ENCODE measurements around the gene RYR2.

The RYR2 gene

DNA sequence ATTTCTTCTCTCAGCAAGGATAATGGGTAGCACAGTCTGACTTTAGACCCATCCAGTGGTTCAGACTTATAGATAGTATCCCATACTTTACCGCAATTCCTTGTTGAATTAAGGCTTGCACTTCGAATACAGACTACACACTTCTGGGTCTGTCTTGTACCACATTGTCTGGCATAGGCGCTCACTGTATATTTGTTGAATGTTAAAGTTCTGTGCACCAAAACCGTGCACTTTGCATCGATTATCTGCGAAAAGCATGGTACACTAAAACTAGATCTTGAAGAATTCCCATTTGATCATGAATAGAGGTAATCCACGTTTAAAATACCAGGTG is 556 bp upstream of the RYR2 start:
- H3K27ac ChIP-seq: no peak overlapping the region
- TF ChIP-seq, protein P1, sequence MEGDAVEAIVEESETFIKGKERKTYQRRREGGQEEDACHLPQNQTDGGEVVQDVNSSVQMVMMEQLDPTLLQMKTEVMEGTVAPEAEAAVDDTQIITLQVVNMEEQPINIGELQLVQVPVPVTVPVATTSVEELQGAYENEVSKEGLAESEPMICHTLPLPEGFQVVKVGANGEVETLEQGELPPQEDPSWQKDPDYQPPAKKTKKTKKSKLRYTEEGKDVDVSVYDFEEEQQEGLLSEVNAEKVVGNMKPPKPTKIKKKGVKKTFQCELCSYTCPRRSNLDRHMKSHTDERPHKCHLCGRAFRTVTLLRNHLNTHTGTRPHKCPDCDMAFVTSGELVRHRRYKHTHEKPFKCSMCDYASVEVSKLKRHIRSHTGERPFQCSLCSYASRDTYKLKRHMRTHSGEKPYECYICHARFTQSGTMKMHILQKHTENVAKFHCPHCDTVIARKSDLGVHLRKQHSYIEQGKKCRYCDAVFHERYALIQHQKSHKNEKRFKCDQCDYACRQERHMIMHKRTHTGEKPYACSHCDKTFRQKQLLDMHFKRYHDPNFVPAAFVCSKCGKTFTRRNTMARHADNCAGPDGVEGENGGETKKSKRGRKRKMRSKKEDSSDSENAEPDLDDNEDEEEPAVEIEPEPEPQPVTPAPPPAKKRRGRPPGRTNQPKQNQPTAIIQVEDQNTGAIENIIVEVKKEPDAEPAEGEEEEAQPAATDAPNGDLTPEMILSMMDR (conservative IDR thresholded peaks at IDR 0.05): no peak
- TF ChIP-seq ZFX (IDR thresholded peaks at IDR 0.05): no peak

DNA sequence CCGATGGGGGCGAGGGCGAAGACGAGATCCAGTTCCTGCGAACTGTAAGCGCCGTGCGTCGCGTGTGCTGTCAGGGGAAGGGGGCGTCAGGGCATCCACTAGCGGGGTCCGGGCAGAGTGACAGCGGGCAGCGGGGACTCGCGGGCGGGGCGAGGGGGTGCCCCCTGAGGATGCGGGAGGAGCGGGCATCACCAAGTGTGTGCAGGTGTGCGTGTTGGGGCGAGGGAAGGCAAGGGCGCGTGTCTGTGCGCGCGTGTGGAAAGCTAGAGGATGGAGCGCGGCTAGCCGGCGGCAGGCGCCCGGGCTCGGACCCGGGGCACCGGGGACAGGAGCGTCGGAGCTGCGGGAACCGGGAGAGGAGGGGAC is 525 bp downstream of the RYR2 start:
- TF ChIP-seq, protein P1 (conservative IDR thresholded peaks at IDR 0.05): no peak
- no peak for TF ChIP-seq ZFX (IDR thresholded peaks at IDR 0.05)
- H3K27ac ChIP-seq: no peak overlapping the region

DNA sequence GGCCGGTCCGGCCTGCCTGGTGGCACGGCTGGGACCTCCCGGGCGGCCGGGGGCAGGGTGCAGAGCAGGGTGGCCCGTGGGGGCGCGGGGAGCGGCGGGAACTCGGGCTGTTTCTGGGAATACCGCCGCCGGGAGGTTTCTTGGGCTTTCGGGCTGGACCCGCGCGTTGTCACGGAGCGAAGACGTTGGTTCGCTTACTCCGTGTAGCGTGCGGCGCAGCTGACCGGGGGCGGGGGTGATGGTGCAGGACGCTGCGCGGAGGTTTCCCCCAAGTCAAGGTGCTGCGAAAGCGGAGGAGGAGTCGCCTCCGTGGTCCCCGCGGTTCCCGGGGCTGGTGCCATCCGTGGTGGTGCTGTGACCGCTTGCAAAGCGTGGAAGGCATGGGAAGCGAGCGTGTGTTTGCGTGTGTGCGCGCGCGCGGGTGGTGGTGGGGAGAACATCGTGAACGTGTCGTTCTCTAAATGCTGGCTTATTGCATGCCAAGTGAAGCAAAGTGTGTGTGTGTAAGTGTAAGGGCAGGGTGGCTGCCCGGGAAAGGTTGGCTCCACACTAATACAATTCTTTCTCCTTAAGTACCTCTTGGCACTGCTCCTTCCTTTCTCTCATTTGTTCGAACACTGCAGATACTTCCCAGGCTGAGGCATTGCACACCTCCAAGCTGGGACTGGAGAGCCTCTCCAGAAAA is 1.1 kb downstream of the RYR2 start:
- no peak overlapping the region for H3K27ac ChIP-seq
- TF ChIP-seq, protein P1 (conservative IDR thresholded peaks at IDR 0.05): no peak
- TF ChIP-seq ZFX (IDR thresholded peaks at IDR 0.05): no peak

DNA sequence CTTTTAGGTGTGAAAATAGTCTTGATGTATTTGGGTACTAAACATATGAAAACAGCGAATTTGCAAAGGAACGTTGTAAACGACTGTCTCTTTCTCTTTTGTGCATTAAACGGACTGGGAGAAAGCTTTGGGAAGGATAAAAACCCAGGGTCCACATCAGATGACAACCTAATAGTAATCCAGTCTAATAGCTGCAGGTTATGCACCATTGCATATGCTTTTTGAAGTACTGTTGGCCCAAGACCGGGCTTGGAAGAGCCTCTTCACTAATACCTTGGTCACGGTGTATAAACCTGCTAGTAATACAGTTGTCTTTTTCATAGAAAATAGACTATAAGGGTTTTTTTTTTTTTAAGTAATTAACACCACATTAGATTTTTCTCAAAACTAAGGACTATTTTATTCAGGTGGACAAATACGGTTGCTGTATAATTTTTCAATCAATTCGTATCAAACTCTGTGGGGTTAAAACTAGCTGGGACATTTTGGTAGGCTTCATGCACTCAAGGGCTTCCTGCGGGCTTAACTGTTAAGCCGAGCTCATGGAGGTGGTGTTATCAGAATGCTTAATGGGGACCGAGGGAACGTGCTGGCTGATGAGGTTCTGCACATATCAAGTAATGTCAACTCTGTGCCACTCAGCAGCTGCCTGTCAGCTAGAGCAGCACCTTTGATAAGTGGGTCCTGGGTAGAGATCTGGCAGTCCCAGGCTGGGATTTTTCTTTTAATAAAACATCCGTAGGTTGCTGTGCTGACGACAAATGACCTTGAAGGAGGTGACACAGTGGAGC is 2.1 kb downstream of the RYR2 start:
- TF ChIP-seq, protein P1 (conservative IDR thresholded peaks at IDR 0.05): no peak
- no peak overlapping the region for H3K27ac ChIP-seq

DNA sequence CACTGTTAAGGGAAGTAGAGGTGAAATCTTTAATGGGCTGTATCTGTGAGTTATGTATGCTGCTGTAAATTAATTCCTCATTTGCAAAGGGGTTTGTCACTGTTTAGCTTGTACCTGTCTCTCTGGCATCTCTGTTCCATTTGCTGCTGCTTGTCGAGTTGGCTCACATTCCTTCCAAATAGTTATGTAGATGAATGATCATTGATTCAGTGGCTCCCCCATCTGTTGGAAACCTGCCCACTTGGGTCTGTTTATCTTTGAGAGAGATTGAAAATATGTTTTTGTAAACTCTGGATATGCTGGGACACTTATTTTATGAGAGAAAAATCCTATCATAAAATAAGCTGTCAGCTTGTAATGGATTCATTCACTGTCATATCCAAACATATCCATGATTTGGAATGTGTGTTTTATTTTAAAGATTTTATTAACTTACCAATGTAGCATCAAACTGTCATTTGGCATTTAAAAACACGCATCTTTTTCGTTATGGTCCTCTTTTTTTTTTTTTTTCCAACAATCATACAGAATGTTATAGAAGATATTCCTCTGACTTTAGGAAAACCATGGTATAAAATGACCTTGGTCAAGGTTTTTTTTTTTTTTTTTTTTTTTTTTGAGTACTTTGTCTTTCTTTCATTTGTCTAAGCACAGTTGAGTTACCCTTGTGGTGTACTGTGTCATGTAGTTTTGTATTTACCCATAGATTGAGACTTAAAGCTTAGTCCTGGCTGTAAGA is 3.5 kb downstream of the RYR2 start:
- no peak overlapping the region for H3K27ac ChIP-seq
- TF ChIP-seq, protein P1 (conservative IDR thresholded peaks at IDR 0.05): no peak
- no peak for TF ChIP-seq ZFX (IDR thresholded peaks at IDR 0.05)

DNA sequence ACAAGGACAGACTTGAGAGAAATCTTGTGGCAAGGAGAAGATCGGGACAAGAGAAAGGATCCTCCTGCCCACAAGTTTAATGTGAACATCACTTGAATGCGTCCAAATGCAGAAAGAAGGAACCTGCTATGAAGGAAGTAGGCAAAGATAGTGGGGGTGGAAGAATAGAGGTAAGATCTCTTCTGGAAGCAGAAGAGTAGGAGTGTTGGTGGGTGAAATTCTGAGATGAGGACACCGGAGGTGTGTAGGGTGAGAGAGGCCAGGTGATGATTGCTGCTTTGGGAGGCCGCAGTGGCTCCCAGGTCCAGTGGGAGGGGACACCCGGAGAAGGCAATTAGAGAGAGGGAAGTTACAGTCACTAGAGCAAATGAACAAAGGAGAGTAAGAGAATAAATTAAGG is 6.8 kb downstream of the RYR2 start:
- TF ChIP-seq, protein P1 (conservative IDR thresholded peaks at IDR 0.05): no peak
- TF ChIP-seq ZFX (IDR thresholded peaks at IDR 0.05): no peak
- H3K27ac ChIP-seq: no peak overlapping the region

DNA sequence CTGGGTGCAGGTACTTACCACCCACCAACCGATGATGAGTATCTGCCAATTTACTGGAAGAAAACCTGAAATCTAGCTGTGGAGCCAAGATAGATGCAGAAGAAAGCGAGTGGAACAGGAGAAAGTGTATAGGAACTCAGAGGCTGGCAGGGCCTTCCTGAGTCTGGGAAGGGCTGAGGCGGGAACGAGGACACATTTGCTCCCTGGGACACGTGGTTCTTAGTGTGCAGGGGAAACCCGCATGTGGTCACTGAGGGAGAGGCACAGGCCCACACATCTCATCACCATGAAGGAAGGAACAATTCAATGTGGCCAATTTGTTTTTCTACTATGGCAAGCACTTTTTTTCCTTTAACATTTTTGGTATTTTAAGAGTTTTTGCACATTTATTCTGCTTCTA is 8.2 kb downstream of the RYR2 start:
- TF ChIP-seq, protein P1 (conservative IDR thresholded peaks at IDR 0.05): no peak
- TF ChIP-seq ZFX (IDR thresholded peaks at IDR 0.05): no peak

More for the DNA sequence above, 8.2 kb downstream of the RYR2 start:
- H3K27ac ChIP-seq: no peak overlapping the region
